NB4 (cell line): ENCODE data around the gene ATP13A4.
"Not testable (repeated sequence)": the region's sequence is repeated elsewhere in the genome, so short reads cannot be mapped to it uniquely, and the experiment has no call there.

Experiments
- DNase-seq: peaks from one replicate; pipeline ENCODE4 v3.0.0; 2010; ENCODE audit warnings: low read depth
- H3K4me3 ChIP-seq: one replicate; pipeline ENCODE4 v1.5.1; 2011; ENCODE audit warnings: mild to moderate bottlenecking, low read depth, low read length, moderate library complexity
- CTCF ChIP-seq: IDR thresholded peaks from one replicate; pipeline ENCODE4 v1.5.1; 2012; ENCODE audit warnings: low read depth, low read length
- MAX ChIP-seq: IDR thresholded peaks from 2 replicates; pipeline ENCODE4 v1.6.1; 2011; ENCODE audit warnings: low read depth, low read length
- MYC ChIP-seq: IDR thresholded peaks from 2 replicates; pipeline ENCODE4 v1.6.1; 2011; ENCODE audit warnings: low read depth, low read length
- POLR2A ChIP-seq: IDR thresholded peaks from 2 replicates; pipeline ENCODE4 v1.6.1; 2011; ENCODE audit warnings: mild to moderate bottlenecking; ENCODE audit not compliant: insufficient read length; ENCODE audit errors: extremely low read depth

The ATP13A4 gene

GRCh38 chr3:193530231-193531165 lies 24.2 kb downstream of the ATP13A4 start:
- TF ChIP-seq MYC (no peak), MAX (no peak), CTCF (no peak), POLR2A (no peak)
- no peak for DNase-seq
- H3K4me3 ChIP-seq, result no peak overlapping the region

- H3K4me3 ChIP-seq, DNase-seq: not testable (repeated sequence)
Observed at GRCh38 chr3:193526085-193526484, 28.6 kb downstream of the ATP13A4 start.

- DNase-seq, result no peak
- TF ChIP-seq POLR2A (no peak), MAX (no peak), CTCF (no peak), MYC (no peak)
- H3K4me3 ChIP-seq, result no peak overlapping the region
Observed at GRCh38 chr3:193522473-193522872, 32.2 kb downstream of the ATP13A4 start.

- no peak for TF ChIP-seq MAX
- TF ChIP-seq MYC, result no peak
- TF ChIP-seq CTCF, result no peak
- TF ChIP-seq POLR2A, result no peak
- DNase-seq, result no peak
- H3K4me3 ChIP-seq, result no peak overlapping the region
Observed at GRCh38 chr3:193520738-193521137, 34.0 kb downstream of the ATP13A4 start.

- H3K4me3 ChIP-seq, result no peak overlapping the region
- TF ChIP-seq MYC (no peak), CTCF (no peak), MAX (no peak)
- no peak for DNase-seq
Observed at GRCh38 chr3:193515966-193516365, 38.7 kb downstream of the ATP13A4 start.

GRCh38 chr3:193510154-193510553 lies 44.5 kb downstream of the ATP13A4 start:
- no peak overlapping the region for H3K4me3 ChIP-seq
- no peak for DNase-seq
- TF ChIP-seq MAX (no peak), CTCF (no peak), POLR2A (no peak), MYC (no peak)
